ENCODE results near the gene LBX1. TPM values are rescaled to one million over a fixed set of nuclear protein-coding genes. Genes with fewer than 3 reads are reported as not detected.

The LBX1 gene
- total RNA-seq, 4 donors from 2014 or later = not detected

GRCh38 chr10:101234333-101234732 is 5.1 kb upstream of the LBX1 start:
- H3K9me3 ChIP-seq = no peaks in the 10 kb centered on the region
- no peak overlapping the region for H3K4me3 ChIP-seq
- H3K4me1 ChIP-seq = peaks cover 0 to 16% of the 10 kb centered on the region in 2 donors
- intact Hi-C loops (cut with DNase I; ENCODE audit: low total_unique reads) = no loop called here
- H3K36me3 ChIP-seq = no peaks in the 10 kb centered on the region
- DNase-seq = no peak
- peaks cover 28 to 88% of the 10 kb centered on the region in 2 donors for H3K27me3 ChIP-seq
- TF ChIP-seq POLR2A (IDR thresholded peaks at IDR 0.05) = no peak
- TF ChIP-seq CTCF (IDR thresholded peaks at IDR 0.05) = no peak
- no peak overlapping the region for H3K27ac ChIP-seq

GRCh38 chr10:101233863-101234262 is 4.6 kb upstream of the LBX1 start:
- H3K9me3 ChIP-seq = no peaks in the 10 kb centered on the region
- intact Hi-C loops (cut with DNase I; ENCODE audit: low total_unique reads) = no loop called here

DNA sequence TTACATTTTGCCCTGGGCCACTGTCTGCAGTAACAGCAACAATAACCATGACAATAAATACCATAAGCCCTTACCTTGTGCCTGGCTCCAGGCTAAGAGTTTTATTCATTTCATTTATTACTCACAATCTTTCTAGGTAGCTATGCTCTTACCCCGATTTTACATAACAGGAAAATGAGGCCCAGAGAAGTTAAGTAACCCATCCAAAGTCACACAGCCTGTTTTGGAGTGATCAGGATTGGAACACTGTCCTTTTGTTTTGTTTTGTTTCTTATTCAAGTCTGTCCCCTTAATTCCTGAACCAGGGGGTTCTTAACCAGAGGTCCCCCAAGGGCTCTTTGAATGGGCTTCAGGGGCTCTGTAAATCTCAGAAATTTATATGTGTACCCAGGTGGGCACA is 4.2 kb upstream of the LBX1 start:
- TF ChIP-seq POLR2A (IDR thresholded peaks at IDR 0.05) (no peak), CTCF (IDR thresholded peaks at IDR 0.05) (no peak)
- peaks cover 28 to 91% of the 10 kb centered on the region in 2 donors for H3K27me3 ChIP-seq
- peaks cover 0 to 24% of the 10 kb centered on the region in 2 donors for H3K4me1 ChIP-seq
- no peak overlapping the region for H3K4me3 ChIP-seq
- intact Hi-C loops (cut with DNase I; ENCODE audit: low total_unique reads) = no loop called here
- no peaks in the 10 kb centered on the region for H3K9me3 ChIP-seq
- no peak for DNase-seq
- H3K27ac ChIP-seq = no peak overlapping the region
- no peaks in the 10 kb centered on the region for H3K36me3 ChIP-seq

More at GRCh38 chr10:101233863-101234262, 4.6 kb upstream of the LBX1 start:
- Histone ChIP-seq H3K27me3 (peaks cover 28 to 93% of the 10 kb centered on the region in 2 donors), H3K27ac (no peak overlapping the region), H3K4me1 (peaks cover 0 to 20% of the 10 kb centered on the region in 2 donors), H3K4me3 (no peak overlapping the region), H3K36me3 (no peaks in the 10 kb centered on the region)
- DNase-seq = no peak
- TF ChIP-seq CTCF (IDR thresholded peaks at IDR 0.05) (no peak), POLR2A (IDR thresholded peaks at IDR 0.05) (no peak)

DNA sequence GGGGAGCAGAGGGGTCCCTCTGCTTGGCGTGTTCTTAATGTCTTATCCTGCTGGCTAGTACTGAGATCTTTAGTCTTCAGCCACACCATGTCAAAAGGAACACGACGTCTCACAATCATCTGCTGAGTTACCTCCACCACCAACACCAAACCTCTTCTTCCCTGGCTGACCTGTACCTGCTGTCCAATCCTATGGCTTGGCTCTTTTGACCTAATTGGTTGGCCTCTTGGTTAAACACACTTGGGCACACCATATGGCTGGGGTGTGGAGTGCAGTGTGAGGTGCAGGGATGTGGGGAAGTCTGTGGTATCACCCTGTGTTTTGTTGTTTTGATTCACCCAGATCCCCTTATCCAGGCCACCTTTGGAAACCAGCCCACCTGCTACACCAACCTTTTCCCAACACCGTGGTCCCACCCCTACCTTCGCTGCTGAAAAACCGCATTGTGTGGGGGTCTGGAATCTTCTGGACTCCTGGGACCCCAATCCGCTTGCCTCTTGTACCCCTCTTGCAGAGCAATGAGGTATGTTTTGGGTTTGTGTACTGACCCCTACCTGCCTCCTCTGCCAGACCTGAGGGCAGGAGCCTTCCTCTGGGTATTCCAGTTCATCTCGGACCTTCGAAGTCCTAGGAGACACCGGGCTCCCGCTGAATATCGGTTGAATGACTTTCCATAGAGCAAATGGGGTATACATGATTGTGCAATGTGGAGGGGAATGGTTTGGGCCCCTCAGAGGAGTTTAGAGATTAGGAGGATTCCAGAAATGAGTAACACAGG is 2.8 kb upstream of the LBX1 start:
- Histone ChIP-seq H3K4me1 (peaks cover 0 to 25% of the 10 kb centered on the region in 2 donors), H3K27ac (no peak overlapping the region), H3K4me3 (no peak overlapping the region), H3K36me3 (no peaks in the 10 kb centered on the region), H3K9me3 (no peaks in the 10 kb centered on the region), H3K27me3 (peaks cover 26 to 89% of the 10 kb centered on the region in 2 donors)
- intact Hi-C loops (cut with DNase I; ENCODE audit: low total_unique reads) = no loop called here
- TF ChIP-seq CTCF (IDR thresholded peaks at IDR 0.05) (no peak), POLR2A (IDR thresholded peaks at IDR 0.05) (no peak)
- DNase-seq = no peak

DNA sequence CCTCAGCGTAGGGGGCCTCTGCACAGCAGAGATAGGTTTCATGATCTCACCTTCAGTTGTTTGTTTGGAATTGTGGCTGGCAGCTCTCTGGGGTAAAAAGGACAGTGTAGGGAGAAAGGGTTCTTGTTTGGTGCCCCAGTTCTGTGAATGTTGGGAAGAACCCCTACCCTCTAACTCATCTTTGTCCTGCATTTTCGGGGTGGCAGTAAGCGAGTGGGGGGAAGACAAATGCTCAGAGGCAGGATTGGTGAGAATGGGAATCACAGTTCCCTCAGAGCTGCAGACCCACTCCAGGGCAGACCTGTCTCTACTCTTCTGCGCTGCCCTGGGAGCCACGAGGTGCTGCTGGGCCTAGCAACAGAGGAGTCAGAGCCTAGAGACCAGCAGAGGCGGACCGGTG is 1.8 kb upstream of the LBX1 start:
- Histone ChIP-seq H3K36me3 (no peaks in the 10 kb centered on the region), H3K9me3 (no peaks in the 10 kb centered on the region), H3K4me1 (peaks cover 0 to 25% of the 10 kb centered on the region in 2 donors), H3K27ac (no peak overlapping the region), H3K27me3 (peaks cover 27 to 89% of the 10 kb centered on the region in 2 donors), H3K4me3 (no peak overlapping the region)
- no peak for DNase-seq
- intact Hi-C loops (cut with DNase I; ENCODE audit: low total_unique reads) = no loop called here
- TF ChIP-seq POLR2A (IDR thresholded peaks at IDR 0.05) (no peak), CTCF (IDR thresholded peaks at IDR 0.05) (no peak)

Data from uterus (tissue), 4 donors.